ENCODE data around the gene ANKRD35.
A peak's percentile ranks its signal among the peaks of the same experiment; 100 is the strongest.
"Not testable (repeated sequence)": the region's sequence is repeated elsewhere in the genome, so short reads cannot be mapped to it uniquely, and the experiment has no call there.

The ANKRD35 gene

GRCh38 chr1:145885738-145886287, at the start of gene ANKRD35:
TSS of gene ANKRD35 (minus strand) at chr1:145885866. CDS start at chr1:145885758, 108 bp downstream.
- no peaks in the 10 kb centered on the region for H3K36me3 Mint-ChIP-seq
- H3K27ac Mint-ChIP-seq, result peak within 1 kb of the TSS; percentile 5
- ATAC-seq (replicated peaks) (peak; percentile 100), DNase-seq (peak; percentile 81)
- peaks cover 12 to 36% of the 10 kb centered on the region in 2 donors for H3K4me1 Mint-ChIP-seq
- H3K9me3 Mint-ChIP-seq, result no peaks in the 10 kb centered on the region
- H3K4me3 Mint-ChIP-seq, result peak within 1 kb of the TSS; percentile 67 to 89
- H3K27me3 Mint-ChIP-seq, result peaks cover 16 to 21% of the 10 kb centered on the region in 2 donors

- H3K4me3 Mint-ChIP-seq, result peak overlapping the region; percentile 32 to 44
- H3K9me3 Mint-ChIP-seq, H3K27me3 Mint-ChIP-seq: not testable (repeated sequence)
- peaks cover 25 to 48% of the 10 kb centered on the region in 2 donors for H3K36me3 Mint-ChIP-seq
- peak overlapping the region; percentile 80 for H3K27ac Mint-ChIP-seq
- H3K4me1 Mint-ChIP-seq, result peaks cover 18 to 50% of the 10 kb centered on the region in 2 donors
- DNase-seq (peak; percentile 36), ATAC-seq (replicated peaks) (peak; percentile 29 to 51)
These were observed 46.9 kb upstream of the ANKRD35 start for GRCh38 chr1:145932522-145933009.

- Mint-ChIP-seq H3K27me3 (no peaks in the 10 kb centered on the region), H3K4me3 (peak overlapping the region in 1 of 2 donors; percentile 68), H3K27ac (peak overlapping the region; percentile 42), H3K4me1 (peaks cover 23 to 45% of the 10 kb centered on the region in 2 donors), H3K36me3 (peaks cover 17 to 28% of the 10 kb centered on the region in 2 donors), H3K9me3 (no peaks in the 10 kb centered on the region)
- no peak for DNase-seq
- ATAC-seq (replicated peaks), result no peak
These were observed 42.4 kb upstream of the ANKRD35 start for GRCh38 chr1:145927916-145928643.

GRCh38 chr1:145927063-145927886, 41.6 kb upstream of the ANKRD35 start, which contains the start of gene RBM8A:
TSS of gene RBM8A (minus strand) at chr1:145927484. CDS start at chr1:145927426, 58 bp downstream.
- ATAC-seq (replicated peaks) (peak; percentile 97 to 99), DNase-seq (peak; percentile 95)
- peak within 1 kb of the TSS; percentile 42 for H3K27ac Mint-ChIP-seq
- H3K9me3 Mint-ChIP-seq, result no peaks in the 10 kb centered on the region
- H3K4me3 Mint-ChIP-seq, result peak within 1 kb of the TSS in 1 of 2 donors; percentile 68
- H3K36me3 Mint-ChIP-seq, result peaks cover 20 to 28% of the 10 kb centered on the region in 2 donors
- no peaks in the 10 kb centered on the region for H3K27me3 Mint-ChIP-seq
- peaks cover 17 to 37% of the 10 kb centered on the region in 2 donors for H3K4me1 Mint-ChIP-seq

GRCh38 chr1:145926686-145927062, 41.0 kb upstream of the ANKRD35 start:
- H3K36me3 Mint-ChIP-seq, result peaks cover 18 to 26% of the 10 kb centered on the region in 2 donors
- peaks cover 16 to 31% of the 10 kb centered on the region in 2 donors for H3K4me1 Mint-ChIP-seq
- no peak overlapping the region for H3K4me3 Mint-ChIP-seq
- H3K27ac Mint-ChIP-seq, result no peak overlapping the region
- no peaks in the 10 kb centered on the region for H3K9me3 Mint-ChIP-seq
- ATAC-seq (replicated peaks), result peak; percentile 6 to 34
- DNase-seq, result no peak
- H3K27me3 Mint-ChIP-seq, result no peaks in the 10 kb centered on the region

- H3K4me1 Mint-ChIP-seq, result peaks cover 22 to 40% of the 10 kb centered on the region in 2 donors
- no peaks in the 10 kb centered on the region for H3K9me3 Mint-ChIP-seq
- H3K27me3 Mint-ChIP-seq, result no peaks in the 10 kb centered on the region
- peaks cover 13 to 26% of the 10 kb centered on the region in 2 donors for H3K36me3 Mint-ChIP-seq
- DNase-seq (no peak), ATAC-seq (replicated peaks) (no peak)
- H3K27ac Mint-ChIP-seq, result no peak overlapping the region
- no peak overlapping the region for H3K4me3 Mint-ChIP-seq
These were observed 36.6 kb upstream of the ANKRD35 start for GRCh38 chr1:145922266-145922665.

- DNase-seq; ATAC-seq (replicated peaks); H3K27ac Mint-ChIP-seq; H3K27me3 Mint-ChIP-seq; H3K9me3 Mint-ChIP-seq: not testable (repeated sequence)
- peaks cover 15 to 34% of the 10 kb centered on the region in 2 donors for H3K36me3 Mint-ChIP-seq
- peaks cover 22 to 45% of the 10 kb centered on the region in 2 donors for H3K4me1 Mint-ChIP-seq
- peak overlapping the region; percentile 94 to 99 for H3K4me3 Mint-ChIP-seq
These were observed 34.6 kb upstream of the ANKRD35 start for GRCh38 chr1:145920297-145920696.

- H3K9me3 Mint-ChIP-seq, result no peaks in the 10 kb centered on the region
- peak overlapping the region; percentile 97 for H3K27ac Mint-ChIP-seq
- no peaks in the 10 kb centered on the region for H3K27me3 Mint-ChIP-seq
- H3K36me3 Mint-ChIP-seq, result peaks cover 20 to 42% of the 10 kb centered on the region in 2 donors
- H3K4me3 Mint-ChIP-seq, result peak overlapping the region; percentile 94 to 99
- peaks cover 25 to 50% of the 10 kb centered on the region in 2 donors for H3K4me1 Mint-ChIP-seq
- no peak for DNase-seq
- ATAC-seq (replicated peaks), result peak; percentile 5 to 10
These were observed 33.6 kb upstream of the ANKRD35 start for GRCh38 chr1:145918992-145919939.

- peak; percentile 90 for DNase-seq
- H3K27ac Mint-ChIP-seq, result peak within 1 kb of the TSS; percentile 97
- ATAC-seq (replicated peaks), result peak; percentile 92 to 94
- peaks cover 25 to 56% of the 10 kb centered on the region in 2 donors for H3K4me1 Mint-ChIP-seq
- H3K27me3 Mint-ChIP-seq, result no peaks in the 10 kb centered on the region
- H3K36me3 Mint-ChIP-seq, result peaks cover 25 to 50% of the 10 kb centered on the region in 2 donors
- peak within 1 kb of the TSS; percentile 94 to 99 for H3K4me3 Mint-ChIP-seq
- H3K9me3 Mint-ChIP-seq, result no peaks in the 10 kb centered on the region
These were observed 32.7 kb upstream of the ANKRD35 start, which contains the start of gene PEX11B for GRCh38 chr1:145918144-145918991. TSS of gene PEX11B (minus strand) at chr1:145918717. CDS start at chr1:145918688, 29 bp downstream.

- Mint-ChIP-seq H3K27ac (peak overlapping the region; percentile 97), H3K36me3 (peaks cover 23 to 56% of the 10 kb centered on the region in 2 donors), H3K4me3 (peak overlapping the region; percentile 94 to 99), H3K27me3 (no peaks in the 10 kb centered on the region), H3K4me1 (peaks cover 28 to 60% of the 10 kb centered on the region in 2 donors), H3K9me3 (no peaks in the 10 kb centered on the region)
- DNase-seq (no peak), ATAC-seq (replicated peaks) (no peak)
These were observed 31.9 kb upstream of the ANKRD35 start for GRCh38 chr1:145917595-145917994.

- Mint-ChIP-seq H3K4me1 (peaks cover 34 to 67% of the 10 kb centered on the region in 2 donors), H3K27ac (peak overlapping the region; percentile 27), H3K9me3 (no peaks in the 10 kb centered on the region), H3K4me3 (peak overlapping the region; percentile 68 to 73), H3K36me3 (peaks cover 28 to 63% of the 10 kb centered on the region in 2 donors), H3K27me3 (no peaks in the 10 kb centered on the region)
- DNase-seq (no peak), ATAC-seq (replicated peaks) (no peak)
These were observed 31.1 kb upstream of the ANKRD35 start for GRCh38 chr1:145916745-145917144.

- Mint-ChIP-seq H3K4me1 (peaks cover 24 to 45% of the 10 kb centered on the region in 2 donors), H3K9me3 (no peaks in the 10 kb centered on the region), H3K27me3 (no peaks in the 10 kb centered on the region), H3K27ac (no peak overlapping the region), H3K4me3 (no peak overlapping the region), H3K36me3 (peaks cover 51 to 70% of the 10 kb centered on the region in 2 donors)
- ATAC-seq (replicated peaks) (no peak), DNase-seq (no peak)
These were observed 26.5 kb upstream of the ANKRD35 start for GRCh38 chr1:145912128-145912641.
